ENCODE data around the gene DIAPH3. TPM values are rescaled to one million over a fixed set of nuclear protein-coding genes. Genes with fewer than 3 reads are reported as not detected.

DIAPH3 gene
- polyA plus RNA-seq, 1 donor from 2014 or later = 0.37 TPM

- no peaks in the 10 kb centered on the region for H4K20me1 ChIP-seq (ENCODE audit: insufficient read depth)
- no peaks in the 10 kb centered on the region for H3K9me3 ChIP-seq (ENCODE audit: low read length)
- H3K4me2 ChIP-seq (ENCODE audit: low read length) = no peak overlapping the region
- H3K9ac ChIP-seq (ENCODE audit: low read length) = no peak overlapping the region
- no peak overlapping the region for H3K4me3 ChIP-seq (ENCODE audit: low read length)
- H3F3A ChIP-seq (ENCODE audit: insufficient read depth, low read length, poor library complexity, severe bottlenecking) = no peaks in the 10 kb centered on the region
- H3K27ac ChIP-seq (ENCODE audit: low read length) = no peak overlapping the region
- TF ChIP-seq CTCF (IDR thresholded peaks at IDR 0.05; ENCODE audit: poor library complexity, severe bottlenecking) = peak; percentile 86
- TF ChIP-seq RAD21 (conservative IDR thresholded peaks at IDR 0.05) = peak; percentile 94
- no peak for TF ChIP-seq TAF1 (IDR thresholded peaks at IDR 0.05; ENCODE audit: low read depth)
- peak; percentile 89 for TF ChIP-seq SMC3 (conservative IDR thresholded peaks at IDR 0.05; ENCODE audit: poor library complexity)
- H3K9me2 ChIP-seq (ENCODE audit: insufficient read depth, low read length) = no peaks in the 10 kb centered on the region
- no peak overlapping the region for H2AFZ ChIP-seq (ENCODE audit: low read depth, low read length)
- no peaks in the 10 kb centered on the region for H3K36me3 ChIP-seq (ENCODE audit: insufficient read depth, low read length)
- no peaks in the 10 kb centered on the region for H3K27me3 ChIP-seq (ENCODE audit: insufficient read depth, low read depth, low read length)
- no peaks in the 10 kb centered on the region for H3K79me2 ChIP-seq (replicated peaks; ENCODE audit: insufficient read depth, low read length)
Measured at GRCh38 chr13:59906413-59907049, 257.2 kb downstream of the DIAPH3 start.

DNA sequence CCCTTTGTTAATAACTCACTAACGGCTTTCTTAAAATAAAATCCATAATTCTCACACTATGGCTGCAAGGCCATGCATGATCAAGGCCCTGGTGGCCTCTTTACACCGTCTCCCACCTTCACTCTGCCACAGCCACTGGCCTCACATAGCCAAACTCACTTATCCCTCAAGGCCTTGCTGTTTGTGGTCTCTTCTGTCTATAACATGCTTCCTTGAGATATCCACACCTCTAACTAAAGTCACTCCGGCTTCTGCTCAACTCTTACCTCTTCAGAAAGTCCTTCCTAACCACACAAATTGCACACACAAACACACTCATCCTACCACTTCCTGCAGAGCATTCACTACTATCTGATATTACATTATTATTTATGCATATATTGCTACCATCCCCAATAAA is 262.5 kb downstream of the DIAPH3 start:
- Histone ChIP-seq H4K20me1 (ENCODE audit: insufficient read depth) (no peaks in the 10 kb centered on the region), H3K79me2 (replicated peaks; ENCODE audit: insufficient read depth, low read length) (no peaks in the 10 kb centered on the region), H3K4me3 (ENCODE audit: low read length) (no peak overlapping the region), H3K27me3 (ENCODE audit: insufficient read depth, low read depth, low read length) (no peaks in the 10 kb centered on the region), H2AFZ (ENCODE audit: low read depth, low read length) (no peak overlapping the region), H3K27ac (ENCODE audit: low read length) (no peak overlapping the region), H3K4me2 (ENCODE audit: low read length) (no peak overlapping the region), H3K9me2 (ENCODE audit: insufficient read depth, low read length) (no peaks in the 10 kb centered on the region), H3F3A (ENCODE audit: insufficient read depth, low read length, poor library complexity, severe bottlenecking) (no peaks in the 10 kb centered on the region), H3K9ac (ENCODE audit: low read length) (no peak overlapping the region), H3K36me3 (ENCODE audit: insufficient read depth, low read length) (no peaks in the 10 kb centered on the region), H3K9me3 (ENCODE audit: low read length) (no peaks in the 10 kb centered on the region)
- TF ChIP-seq MXI1 (conservative IDR thresholded peaks at IDR 0.05; ENCODE audit: poor library complexity, severe bottlenecking) = no peak
- no peak for TF ChIP-seq REST (IDR thresholded peaks at IDR 0.05; ENCODE audit: borderline replicate concordance)
- no peak for TF ChIP-seq RAD21 (conservative IDR thresholded peaks at IDR 0.05)
- TF ChIP-seq SMC3 (conservative IDR thresholded peaks at IDR 0.05; ENCODE audit: poor library complexity) = no peak
- no peak for TF ChIP-seq CTCF (IDR thresholded peaks at IDR 0.05; ENCODE audit: poor library complexity, severe bottlenecking)
- TF ChIP-seq EP300 (conservative IDR thresholded peaks at IDR 0.05; ENCODE audit: poor library complexity, severe bottlenecking) = no peak
- TF ChIP-seq POLR2AphosphoS5 (IDR thresholded peaks at IDR 0.05) = no peak
- TF ChIP-seq TAF1 (IDR thresholded peaks at IDR 0.05; ENCODE audit: low read depth) = no peak
